Left lung (tissue), 10 donors: ENCODE measurements around the gene TXLNG. TPM values are rescaled to one million over a fixed set of nuclear protein-coding genes. Genes with fewer than 3 reads are reported as not detected.

Experiments used
- ATAC-seq: fragments of 200-7000 bp; cut with Tn5 transposase; one replicate; pipeline ENCODE4 v1.9.1; 2020; ENCODE audit warnings: moderate library complexity
- DNase-seq, 4 donors: peaks; one replicate each; pipeline ENCODE4 v3.0.0-alpha.2; 2013 to 2020
- H3K27ac ChIP-seq, 2 donors: fragments of 200-600 bp; sonication (generic) in 1 of 2; one replicate each; pipeline versions ENCODE4 v1.5.0 to v1.8.0; 2020 to 2021
- H3K27me3 ChIP-seq, 2 donors: fragments of 200-600 bp; sonication (generic) in 1 of 2; one replicate each; pipeline versions ENCODE4 v1.5.0 to v1.8.0; 2020 to 2021
- H3K36me3 ChIP-seq, 2 donors: fragments of 200-600 bp; sonication (generic) in 1 of 2; one replicate each; pipeline versions ENCODE4 v1.5.0 to v1.8.0; 2020 to 2021
- H3K4me1 ChIP-seq, 2 donors: fragments of 200-600 bp; one replicate each; pipeline ENCODE4 v1.8.0; 2021
- H3K4me3 ChIP-seq, 2 donors: fragments of 200-600 bp; sonication (generic) in 1 of 2; one replicate each; pipeline versions ENCODE4 v1.5.0 to v1.8.0; 2020 to 2021; ENCODE audit warnings: mild to moderate bottlenecking in 1 of 2
- H3K9me3 ChIP-seq, 2 donors: fragments of 200-600 bp; sonication (generic) in 1 of 2; one replicate each; pipeline versions ENCODE4 v1.5.0 to v1.8.0; 2020 to 2021
- CTCF ChIP-seq, 2 donors: fragments of 200-600 bp; sonication (generic) in 1 of 2; IDR thresholded peaks; one replicate each; pipeline versions ENCODE4 v1.5.0 to v1.8.0; 2021; ENCODE audit warnings: antibody characterized with exemption in 2 of 2
- intact Hi-C, 2 donors: fragments of 100-400 bp; cut with DNase I; formaldehyde crosslinking; loops; one replicate each; pipeline versions ENCODE4 v1.11.2 to v1.14.2; 2022
- polyA plus RNA-seq, 6 donors: library from polyadenylated mRNA; unstranded; fragments of 120-200 nt; gene quantifications; one replicate each; pipeline ENCODE4 v1.2.1, GENCODE V29; 2013; ENCODE audit not compliant: insufficient read length in 6 of 6
- total RNA-seq, 2 donors: library from RNA; stranded (reverse); fragmentation: NEBNext Ultra II Directional; extraction: Animal tissue kit (Norgen Biotek cat#: 25700); gene quantifications; one replicate each; pipeline ENCODE4 v1.2.1, GENCODE V29; 2021
- donor health status: DM: no; HTN: yes; CAD: no.
- donor health status: DM: no; HTN: no; CAD: no.

TXLNG gene
- total and polyA plus RNA-seq, 8 donors = 9.6 to 18.2 (median 15.7) TPM

GRCh38 chrX:16862829-16863228 is 76.6 kb downstream of the TXLNG start:
- intact Hi-C loops = no loop called here

GRCh38 chrX:16867947-16868346 is 81.7 kb downstream of the TXLNG start:
- intact Hi-C loops = no loop called here
- Histone ChIP-seq H3K27ac (no peak overlapping the region), H3K36me3 (no peaks in the 10 kb centered on the region), H3K4me3 (no peak overlapping the region), H3K27me3 (peaks cover 0 to 13% of the 10 kb centered on the region in 2 donors), H3K9me3 (no peaks in the 10 kb centered on the region), H3K4me1 (peaks cover 3 to 25% of the 10 kb centered on the region in 2 donors)
- TF ChIP-seq CTCF (IDR thresholded peaks at IDR 0.05) = no peak
- DNase-seq = no peak
- ATAC-seq = no peak

More at GRCh38 chrX:16862829-16863228, 76.6 kb downstream of the TXLNG start:
- TF ChIP-seq CTCF (IDR thresholded peaks at IDR 0.05) = no peak
- peaks cover 0 to 13% of the 10 kb centered on the region in 2 donors for H3K36me3 ChIP-seq
- H3K27me3 ChIP-seq = peaks cover 0 to 9% of the 10 kb centered on the region in 2 donors
- no peak overlapping the region for H3K27ac ChIP-seq
- DNase-seq = no peak
- H3K4me1 ChIP-seq = peaks cover 0 to 2% of the 10 kb centered on the region in 2 donors
- H3K4me3 ChIP-seq = no peak overlapping the region
- no peaks in the 10 kb centered on the region for H3K9me3 ChIP-seq
- no peak for ATAC-seq

- H3K4me3 ChIP-seq = peak overlapping the region; percentile 36 to 58
- intact Hi-C loops = no loop called here
- no peaks in the 10 kb centered on the region for H3K9me3 ChIP-seq
- no peak for TF ChIP-seq CTCF (IDR thresholded peaks at IDR 0.05)
- no peaks in the 10 kb centered on the region for H3K36me3 ChIP-seq
- H3K4me1 ChIP-seq = peaks cover 3 to 25% of the 10 kb centered on the region in 2 donors
- no peak overlapping the region for H3K27ac ChIP-seq
- H3K27me3 ChIP-seq = peaks cover 0 to 13% of the 10 kb centered on the region in 2 donors
- ATAC-seq = no peak
- no peak for DNase-seq
These were observed 82.7 kb downstream of the TXLNG start for GRCh38 chrX:16868920-16869319.

- H3K27me3 ChIP-seq = peaks cover 0 to 19% of the 10 kb centered on the region in 2 donors
- no peak for TF ChIP-seq CTCF (IDR thresholded peaks at IDR 0.05)
- intact Hi-C loops = no loop called here
- no peaks in the 10 kb centered on the region for H3K9me3 ChIP-seq
- H3K4me1 ChIP-seq = peaks cover 3 to 25% of the 10 kb centered on the region in 2 donors
- no peaks in the 10 kb centered on the region for H3K36me3 ChIP-seq
- peak overlapping the region; percentile 81 for H3K27ac ChIP-seq
- DNase-seq = peak; percentile 34 to 78 (median 50)
- H3K4me3 ChIP-seq = peak overlapping the region; percentile 58 to 63
- ATAC-seq = peak; percentile 7
These were observed 83.3 kb downstream of the TXLNG start for GRCh38 chrX:16869393-16870094.

GRCh38 chrX:16870095-16870861 is 84.0 kb downstream of the TXLNG start, which contains the start of gene RBBP7:
TSS of gene RBBP7 (minus strand) at chrX:16870362. CDS start at chrX:16870053, 309 bp downstream.
- no peak for TF ChIP-seq CTCF (IDR thresholded peaks at IDR 0.05)
- intact Hi-C loops = no loop called here

More at GRCh38 chrX:16870095-16870861, 84.0 kb downstream of the TXLNG start, which contains the start of gene RBBP7:
- H3K4me1 ChIP-seq = peaks cover 3 to 25% of the 10 kb centered on the region in 2 donors
- H3K36me3 ChIP-seq = no peaks in the 10 kb centered on the region
- DNase-seq = peak; percentile 87 to 96 (median 94)
- peak within 1 kb of the TSS; percentile 58 to 63 for H3K4me3 ChIP-seq
- peaks cover 0 to 25% of the 10 kb centered on the region in 2 donors for H3K27me3 ChIP-seq
- ATAC-seq = peak; percentile 92
- H3K27ac ChIP-seq = peak within 1 kb of the TSS; percentile 87 to 93
- no peaks in the 10 kb centered on the region for H3K9me3 ChIP-seq
